Middle frontal gyrus (tissue), 1 donor: ENCODE results near the gene CEACAM21.

Experiments
- DNase-seq: peaks from one replicate; pipeline ENCODE4 v3.0.0-alpha.2; 2015; ENCODE audit warnings: low spot score; ENCODE audit errors: extremely low spot score

Gene CEACAM21

DNA sequence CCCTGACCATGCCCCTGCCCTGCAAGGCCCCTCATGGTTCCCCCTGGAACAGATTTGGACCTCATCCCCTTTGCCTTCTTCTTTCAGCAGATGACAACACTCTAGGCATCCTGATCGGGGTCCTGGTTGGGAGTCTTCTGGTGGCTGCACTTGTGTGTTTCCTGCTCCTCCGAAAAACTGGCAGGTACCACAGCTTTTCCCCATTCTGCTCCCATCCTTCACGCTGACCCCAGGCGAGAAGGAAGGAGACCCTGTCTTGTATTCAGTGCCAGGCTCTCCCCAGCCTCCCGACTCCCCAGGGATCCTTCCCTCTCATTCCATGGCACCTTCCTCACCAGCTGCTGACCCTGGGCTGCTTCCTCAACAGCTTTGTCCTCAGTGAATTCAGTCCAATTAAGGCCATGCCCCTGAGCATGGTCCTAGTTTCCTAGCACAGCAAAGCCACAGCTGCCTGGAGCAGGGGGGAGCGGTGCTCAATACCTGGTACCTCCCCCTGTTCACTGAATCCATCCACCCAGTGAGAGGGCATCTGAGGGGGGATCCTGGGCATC lies 8.4 kb downstream of the CEACAM21 start:
- no peak for DNase-seq

DNA sequence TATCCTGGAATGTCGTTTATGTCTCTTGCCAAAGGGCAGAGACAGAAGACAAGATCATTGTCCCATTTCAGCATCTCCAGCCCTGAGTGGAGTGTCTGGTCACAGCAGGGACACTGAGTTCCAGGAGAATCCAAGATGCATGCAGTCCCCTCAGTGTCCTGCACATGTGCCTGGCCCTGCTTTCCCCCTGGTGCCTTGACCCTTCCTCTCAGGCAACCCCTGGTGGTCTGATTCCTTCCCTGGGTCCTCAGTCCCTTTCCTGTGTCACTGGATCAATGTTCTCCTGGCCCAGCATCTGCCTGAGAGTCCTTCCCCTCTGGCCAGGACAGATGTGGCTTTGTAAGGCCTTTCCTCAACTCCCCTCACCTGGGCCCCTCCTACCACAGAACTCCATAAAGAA lies 9.0 kb downstream of the CEACAM21 start:
- no peak for DNase-seq

DNA sequence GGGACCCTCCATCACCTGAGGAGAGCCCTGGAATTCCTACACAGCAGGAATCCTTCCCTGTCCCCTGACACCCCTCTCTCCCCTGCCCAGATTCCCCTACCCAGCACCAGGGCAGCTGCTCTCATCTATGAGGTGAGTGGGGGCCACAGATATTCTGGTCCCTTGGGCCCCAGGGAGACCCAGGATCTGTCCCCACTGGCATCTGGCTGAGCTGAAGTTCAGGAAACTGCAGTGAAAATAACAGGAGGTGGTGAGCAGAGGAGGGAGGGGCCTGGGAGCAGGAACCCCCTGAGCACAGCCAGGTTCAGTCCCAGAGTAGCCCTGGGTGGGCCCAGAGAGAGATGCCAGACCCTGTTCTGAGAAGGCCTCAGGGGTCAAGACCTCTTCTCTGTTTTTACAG lies 10.1 kb downstream of the CEACAM21 start:
- DNase-seq, result no peak

DNA sequence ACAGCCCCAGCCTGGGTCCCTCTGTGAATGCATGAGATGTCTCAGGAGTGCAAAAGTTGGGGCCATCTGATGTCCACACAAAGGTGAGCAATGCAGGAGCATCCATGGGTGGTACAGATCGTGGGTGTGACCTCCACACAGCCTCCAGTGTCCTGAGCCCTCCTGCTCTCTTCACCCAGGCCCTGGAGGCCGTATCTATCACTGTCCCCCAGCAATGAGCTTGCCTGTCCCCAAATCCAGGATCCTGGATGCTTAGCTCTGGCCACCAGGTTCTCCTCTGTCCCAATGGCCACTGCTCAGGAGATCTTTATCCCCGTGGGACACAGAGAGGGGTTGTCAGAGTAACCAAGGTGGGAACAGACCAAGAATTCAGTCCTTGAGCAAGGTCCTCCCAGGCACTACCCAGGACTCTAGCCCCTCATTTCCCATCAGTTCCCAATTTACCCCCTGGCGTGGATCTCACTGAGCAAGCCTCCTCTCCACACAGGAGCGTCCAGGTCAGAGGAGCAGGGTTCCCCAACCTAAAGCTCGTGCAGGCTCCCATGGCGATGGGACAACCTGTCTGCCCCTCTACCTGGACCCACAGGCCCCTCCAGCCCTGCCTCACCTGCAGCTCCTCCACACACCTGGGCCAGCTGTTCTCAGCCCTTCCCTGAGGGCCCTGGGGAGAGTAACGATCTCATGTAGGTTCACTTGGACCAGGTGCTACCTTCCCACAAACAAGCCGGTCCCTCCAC lies 11.3 kb downstream of the CEACAM21 start:
- no peak for DNase-seq

- no peak for DNase-seq
Measured at GRCh38 chr19:41587838-41588210, 11.9 kb downstream of the CEACAM21 start.

- DNase-seq, result no peak
Measured at GRCh38 chr19:41588497-41589209, 12.7 kb downstream of the CEACAM21 start.

DNA sequence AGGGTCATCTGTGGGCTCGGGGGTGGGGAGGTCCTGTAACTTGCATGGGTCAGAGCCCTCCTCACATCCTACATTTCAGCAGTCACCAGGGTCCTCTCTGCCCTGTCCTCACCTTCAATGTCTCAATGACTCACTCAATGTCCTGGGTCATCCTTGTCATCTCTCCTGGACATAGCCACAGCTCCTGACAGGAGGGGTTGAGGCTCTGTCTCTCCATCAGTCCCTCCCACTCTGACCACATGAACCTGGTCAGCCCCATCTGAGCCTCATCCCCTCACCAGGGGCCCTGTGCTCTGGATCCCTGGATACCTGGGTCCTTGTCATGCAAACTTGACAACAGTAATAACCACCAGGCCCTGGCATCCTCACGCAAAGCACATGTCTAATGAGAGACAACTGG lies 13.4 kb downstream of the CEACAM21 start:
- no peak for DNase-seq

DNA sequence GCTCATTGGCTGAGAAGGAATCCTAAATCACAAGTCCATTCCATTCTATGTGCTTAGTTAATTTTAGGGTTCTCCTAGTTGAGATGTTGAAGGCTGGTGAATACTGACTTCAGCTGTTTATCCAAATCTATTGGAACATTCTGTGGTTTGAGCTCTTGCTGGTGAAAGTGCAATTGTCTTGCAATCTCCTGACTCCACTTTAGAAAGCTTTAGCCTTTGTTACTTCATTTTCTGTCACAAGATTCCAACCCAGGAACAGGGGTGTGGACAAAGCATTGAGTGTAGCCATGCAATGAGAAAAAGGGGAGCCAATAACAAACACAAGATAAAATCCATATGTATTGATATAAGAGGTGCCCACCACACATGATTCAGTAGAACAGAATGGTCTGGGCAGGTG lies 15.0 kb downstream of the CEACAM21 start:
- DNase-seq, result no peak

DNA sequence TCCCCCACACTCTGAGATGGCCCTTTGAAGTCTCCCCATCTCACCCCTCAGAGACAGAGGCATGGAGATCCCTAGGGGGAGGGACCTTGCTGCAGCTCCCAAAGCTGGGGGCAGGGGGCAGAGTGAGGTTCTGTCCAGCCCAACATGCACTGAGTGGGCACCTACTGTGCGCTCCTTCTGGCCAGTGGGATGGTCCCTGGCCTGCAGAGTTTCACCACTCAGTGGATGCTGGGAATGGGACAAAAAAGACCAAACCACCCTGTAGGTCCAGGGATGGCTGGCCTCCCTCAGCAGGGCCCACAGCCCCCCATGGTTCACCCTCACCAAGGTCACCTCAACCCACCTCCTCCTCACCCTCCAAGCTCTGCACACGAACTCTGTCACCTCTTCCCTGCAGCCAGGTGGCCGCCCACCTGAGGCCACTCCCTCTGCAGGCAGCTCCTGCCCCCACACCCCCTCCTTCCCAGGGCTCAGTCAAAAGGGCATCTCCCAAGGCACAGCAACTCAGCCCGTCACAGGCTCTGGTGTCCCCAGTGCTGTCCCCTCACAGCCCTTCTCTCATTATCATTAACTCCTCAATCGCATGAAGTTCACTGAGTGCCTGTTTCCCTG lies 16.1 kb downstream of the CEACAM21 start:
- DNase-seq, result no peak

DNA sequence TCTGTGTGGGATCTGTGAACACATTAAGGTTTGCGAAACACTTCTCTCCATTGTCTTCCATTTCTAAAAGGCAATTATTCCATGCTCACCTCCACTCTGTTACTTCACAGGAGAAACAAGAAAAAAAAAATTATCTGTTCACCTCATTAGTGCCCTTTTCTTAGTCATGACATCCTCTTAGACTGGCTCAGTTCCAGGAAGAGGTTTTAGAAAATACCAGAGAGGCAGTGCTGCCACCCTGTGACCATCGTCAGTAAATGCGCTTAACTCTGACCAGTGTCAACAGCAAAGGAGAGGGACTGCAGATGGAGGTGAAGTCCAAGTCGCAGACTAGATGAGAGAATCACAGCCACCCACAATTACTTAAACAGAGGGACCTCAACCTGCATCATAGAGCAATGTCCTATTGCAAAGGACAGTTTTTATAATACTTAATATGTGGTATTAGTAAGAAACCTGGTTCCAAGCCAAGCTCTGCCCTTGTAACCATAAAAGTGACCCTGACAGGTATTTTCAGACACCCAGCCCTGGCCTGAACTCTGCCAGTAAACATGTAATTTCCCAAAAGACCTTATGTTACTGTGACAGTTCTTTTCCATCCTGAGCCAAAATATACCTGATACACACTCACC lies 19.4 kb downstream of the CEACAM21 start:
- no peak for DNase-seq

DNA sequence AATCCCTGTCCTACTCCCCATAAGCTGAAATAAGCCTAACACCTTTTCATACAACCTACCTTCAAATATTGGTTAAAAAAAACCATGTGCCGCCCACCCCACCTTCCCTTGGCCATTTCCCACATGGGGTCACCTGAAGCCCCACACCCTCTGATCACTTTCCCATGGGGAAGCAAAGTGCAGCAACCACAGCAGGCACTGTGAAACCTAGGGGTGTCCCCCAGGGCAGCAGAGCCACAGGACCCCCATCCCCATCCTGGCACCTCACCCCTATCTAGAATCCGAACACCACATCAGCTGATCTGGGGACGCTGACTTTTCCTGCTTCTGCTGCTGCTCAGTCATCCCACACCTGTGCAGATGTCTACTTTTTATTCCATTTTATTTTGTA lies 19.9 kb downstream of the CEACAM21 start:
- no peak for DNase-seq

GRCh38 chr19:41597600-41598041 lies 21.7 kb downstream of the CEACAM21 start:
- DNase-seq, result peak; percentile 27

DNA sequence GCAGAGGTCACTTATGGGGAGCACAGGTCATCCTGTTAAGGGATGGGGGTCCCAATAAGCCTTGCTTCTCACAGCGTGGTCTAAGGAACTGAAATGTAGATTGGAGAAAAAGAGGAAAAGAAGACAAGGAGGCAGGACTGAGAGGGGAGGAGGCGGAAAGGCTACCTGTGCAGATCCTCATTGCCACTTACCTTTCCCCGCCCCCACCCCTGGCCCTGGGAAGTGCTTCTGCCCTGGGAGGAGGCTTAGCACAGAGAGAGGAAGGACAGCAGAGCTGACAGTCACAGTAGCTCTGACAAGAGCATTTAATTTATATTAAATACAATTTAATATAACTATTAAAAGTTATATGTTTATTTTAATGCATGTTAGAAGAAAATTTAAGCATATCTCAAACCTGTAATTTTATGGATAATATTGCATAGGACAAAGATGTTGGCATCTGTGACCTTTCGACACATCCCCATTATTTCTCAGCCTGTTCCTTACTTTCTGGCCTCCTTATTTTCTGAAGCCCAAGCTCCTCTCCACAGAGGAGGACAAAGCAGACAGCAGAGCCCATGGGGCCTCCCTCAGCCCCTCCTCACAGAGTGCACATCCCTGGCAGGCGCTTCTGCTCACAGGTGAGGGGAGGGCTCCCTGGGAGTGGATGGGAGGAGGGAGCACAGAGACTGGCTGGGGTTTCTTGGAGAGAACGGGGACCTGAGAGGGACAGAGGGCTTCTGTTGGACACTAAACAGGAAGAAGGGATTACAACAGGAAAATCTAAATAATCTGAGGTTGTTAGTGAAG lies 23.4 kb downstream of the CEACAM21 start:
- DNase-seq, result no peak

- no peak for DNase-seq
Measured at GRCh38 chr19:41601771-41602170, 25.8 kb downstream of the CEACAM21 start.

- no peak for DNase-seq
Measured at GRCh38 chr19:41604831-41605230, 28.9 kb downstream of the CEACAM21 start.

DNA sequence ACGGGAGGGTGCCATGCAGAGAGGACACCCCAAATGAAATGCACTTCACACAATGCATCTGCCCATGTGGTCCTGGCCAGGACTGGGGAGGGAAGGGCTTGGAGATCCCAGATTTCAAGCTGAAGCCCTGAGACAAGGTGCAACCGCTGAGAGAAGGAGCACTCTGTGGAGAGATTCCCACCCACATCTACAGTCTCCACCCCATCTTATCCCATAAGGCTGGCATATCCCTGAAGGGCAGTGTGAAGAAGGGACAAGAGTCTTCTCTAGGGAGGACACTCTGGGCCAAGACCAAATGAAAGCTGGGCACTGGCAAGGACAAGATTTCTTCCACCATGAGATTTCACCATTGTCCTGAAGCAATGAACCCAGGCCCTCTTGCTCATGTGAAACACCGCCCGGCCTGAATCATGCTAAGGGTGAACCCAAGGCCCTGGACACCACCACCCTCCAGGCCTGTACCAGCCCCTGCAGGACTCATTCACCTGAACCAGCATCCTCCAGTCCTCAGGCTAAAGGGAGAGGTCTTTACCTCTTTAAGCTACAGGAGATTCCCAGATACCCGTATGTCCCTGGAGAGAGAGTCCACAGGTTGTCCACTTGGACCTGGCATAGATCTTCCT lies 30.4 kb downstream of the CEACAM21 start:
- no peak for DNase-seq

DNA sequence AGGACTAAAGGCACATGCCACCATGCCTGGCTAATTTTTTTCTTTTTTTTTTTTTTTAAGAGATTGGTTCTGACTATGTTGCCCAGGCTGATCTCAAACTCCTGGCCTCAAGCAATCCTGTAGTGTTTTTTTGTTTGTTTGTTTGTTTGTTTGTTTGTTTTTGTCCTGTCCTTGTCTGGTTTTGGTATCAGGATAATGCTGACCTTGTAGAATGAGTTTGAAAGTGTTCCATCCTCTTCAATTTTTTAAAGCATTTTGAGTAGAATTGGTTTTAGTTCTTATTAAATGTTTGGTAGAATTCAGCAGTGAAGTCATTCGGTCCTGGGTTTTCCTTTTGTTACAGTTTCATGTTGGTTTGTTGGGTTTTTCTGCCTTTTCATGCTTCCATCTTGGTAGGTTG lies 31.7 kb downstream of the CEACAM21 start:
- DNase-seq, result no peak

- DNase-seq, result no peak
Measured at GRCh38 chr19:41610789-41611188, 34.8 kb downstream of the CEACAM21 start.

DNA sequence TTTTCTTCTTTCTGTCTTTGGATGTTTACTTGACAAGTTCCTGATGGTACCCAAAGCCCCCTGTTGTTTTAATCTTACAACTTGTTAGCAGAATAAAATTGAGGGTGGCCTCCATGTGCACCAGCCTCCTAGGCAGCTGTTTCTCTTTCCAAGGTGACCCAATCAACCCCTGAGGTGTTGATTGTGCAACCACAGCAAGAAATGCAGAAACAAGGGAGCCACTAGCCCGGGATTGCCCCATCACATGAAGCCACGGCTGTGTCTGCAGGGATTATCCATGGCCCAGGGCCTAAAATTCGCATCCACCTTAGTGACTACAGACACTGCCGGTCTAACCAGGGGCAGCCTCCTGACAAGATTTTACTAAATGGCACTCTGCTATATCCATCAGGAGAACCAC lies 36.5 kb downstream of the CEACAM21 start:
- DNase-seq, result no peak

- no peak for DNase-seq
Measured at GRCh38 chr19:41615207-41615606, 39.2 kb downstream of the CEACAM21 start.
